ENCODE results near the gene ATF3. TPM values are rescaled to one million over a fixed set of nuclear protein-coding genes. Genes with fewer than 3 reads are reported as not detected.

Gene ATF3
- total RNA-seq, 1 donor from 2014 or later: 34.9 TPM

DNA sequence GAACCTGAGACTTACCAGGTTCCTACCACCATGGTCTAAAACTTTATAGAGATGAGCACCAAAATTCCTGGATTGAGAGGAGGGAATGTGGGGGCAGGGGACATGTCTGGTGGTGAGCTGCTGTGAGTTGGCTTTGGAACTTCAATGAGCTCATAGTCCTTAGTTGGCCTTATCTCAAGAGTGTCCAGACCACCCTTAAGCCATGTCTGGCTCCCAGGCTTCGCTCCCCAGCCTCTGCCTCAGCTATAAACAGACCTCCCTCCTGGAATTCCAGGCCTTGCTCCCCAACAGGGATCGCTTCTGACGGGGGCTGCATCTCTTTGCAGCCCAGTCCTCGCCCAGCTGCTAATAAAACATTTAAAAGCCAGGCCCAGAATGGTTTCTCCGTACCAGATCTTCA is 19.5 kb downstream of the ATF3 start:
- intact Hi-C loops (cut with DNase I): no loop called here
- no peak overlapping the region for H3K27ac ChIP-seq
- no peak overlapping the region for H3K4me3 ChIP-seq
- no peaks in the 10 kb centered on the region for H3K4me1 ChIP-seq
- H3K36me3 ChIP-seq: no peaks in the 10 kb centered on the region
- no peaks in the 10 kb centered on the region for H3K9me3 ChIP-seq
- TF ChIP-seq POLR2A (IDR thresholded peaks at IDR 0.05) (no peak), POLR2AphosphoS5 (IDR thresholded peaks at IDR 0.05; ENCODE audit: insufficient read depth in 1 of 2, low read depth in 1 of 2) (no peak)
- TF ChIP-seq, protein P1, sequence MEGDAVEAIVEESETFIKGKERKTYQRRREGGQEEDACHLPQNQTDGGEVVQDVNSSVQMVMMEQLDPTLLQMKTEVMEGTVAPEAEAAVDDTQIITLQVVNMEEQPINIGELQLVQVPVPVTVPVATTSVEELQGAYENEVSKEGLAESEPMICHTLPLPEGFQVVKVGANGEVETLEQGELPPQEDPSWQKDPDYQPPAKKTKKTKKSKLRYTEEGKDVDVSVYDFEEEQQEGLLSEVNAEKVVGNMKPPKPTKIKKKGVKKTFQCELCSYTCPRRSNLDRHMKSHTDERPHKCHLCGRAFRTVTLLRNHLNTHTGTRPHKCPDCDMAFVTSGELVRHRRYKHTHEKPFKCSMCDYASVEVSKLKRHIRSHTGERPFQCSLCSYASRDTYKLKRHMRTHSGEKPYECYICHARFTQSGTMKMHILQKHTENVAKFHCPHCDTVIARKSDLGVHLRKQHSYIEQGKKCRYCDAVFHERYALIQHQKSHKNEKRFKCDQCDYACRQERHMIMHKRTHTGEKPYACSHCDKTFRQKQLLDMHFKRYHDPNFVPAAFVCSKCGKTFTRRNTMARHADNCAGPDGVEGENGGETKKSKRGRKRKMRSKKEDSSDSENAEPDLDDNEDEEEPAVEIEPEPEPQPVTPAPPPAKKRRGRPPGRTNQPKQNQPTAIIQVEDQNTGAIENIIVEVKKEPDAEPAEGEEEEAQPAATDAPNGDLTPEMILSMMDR (IDR thresholded peaks at IDR 0.05): no peak
- no peak for DNase-seq (ENCODE audit: extremely low spot score in 2 of 2)
- no peaks in the 10 kb centered on the region for H3K27me3 ChIP-seq

DNA sequence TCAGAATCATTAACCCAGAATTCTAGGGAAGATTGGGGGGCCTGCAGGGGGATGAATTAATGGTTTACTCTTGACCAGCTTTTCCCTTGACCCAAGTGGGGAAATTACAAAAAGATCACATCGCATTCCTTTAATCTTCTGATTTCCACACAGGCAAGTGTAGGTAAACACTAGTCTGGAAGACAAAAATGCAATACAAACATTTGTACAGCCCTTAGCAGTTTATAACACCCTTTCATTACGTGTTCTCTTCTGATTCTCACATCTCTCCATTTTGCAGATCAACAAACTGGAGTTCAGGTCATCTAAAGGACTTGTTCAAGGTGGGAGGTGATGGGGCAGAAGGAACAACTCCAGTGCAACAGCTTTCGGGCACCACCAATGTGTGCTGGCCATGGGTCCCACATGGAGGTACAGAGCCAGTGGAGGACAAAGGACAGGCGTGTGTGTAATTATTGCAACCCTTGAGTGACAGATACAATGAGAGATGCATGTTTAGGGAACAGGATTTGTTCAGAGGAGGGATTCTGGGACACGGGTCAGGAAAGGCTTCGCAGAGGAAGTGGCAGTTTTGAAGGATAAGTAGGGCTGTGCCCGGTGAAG is 20.4 kb downstream of the ATF3 start:
- intact Hi-C loops (cut with DNase I): no loop called here
- H3K4me1 ChIP-seq: no peaks in the 10 kb centered on the region
- H3K4me3 ChIP-seq: no peak overlapping the region
- no peaks in the 10 kb centered on the region for H3K9me3 ChIP-seq
- no peaks in the 10 kb centered on the region for H3K27me3 ChIP-seq
- no peak overlapping the region for H3K27ac ChIP-seq
- TF ChIP-seq, protein P1 (IDR thresholded peaks at IDR 0.05): no peak
- no peak for TF ChIP-seq POLR2AphosphoS5 (IDR thresholded peaks at IDR 0.05; ENCODE audit: insufficient read depth in 1 of 2, low read depth in 1 of 2)
- no peak for TF ChIP-seq POLR2A (IDR thresholded peaks at IDR 0.05)
- no peaks in the 10 kb centered on the region for H3K36me3 ChIP-seq
- no peak for DNase-seq (ENCODE audit: extremely low spot score in 2 of 2)

DNA sequence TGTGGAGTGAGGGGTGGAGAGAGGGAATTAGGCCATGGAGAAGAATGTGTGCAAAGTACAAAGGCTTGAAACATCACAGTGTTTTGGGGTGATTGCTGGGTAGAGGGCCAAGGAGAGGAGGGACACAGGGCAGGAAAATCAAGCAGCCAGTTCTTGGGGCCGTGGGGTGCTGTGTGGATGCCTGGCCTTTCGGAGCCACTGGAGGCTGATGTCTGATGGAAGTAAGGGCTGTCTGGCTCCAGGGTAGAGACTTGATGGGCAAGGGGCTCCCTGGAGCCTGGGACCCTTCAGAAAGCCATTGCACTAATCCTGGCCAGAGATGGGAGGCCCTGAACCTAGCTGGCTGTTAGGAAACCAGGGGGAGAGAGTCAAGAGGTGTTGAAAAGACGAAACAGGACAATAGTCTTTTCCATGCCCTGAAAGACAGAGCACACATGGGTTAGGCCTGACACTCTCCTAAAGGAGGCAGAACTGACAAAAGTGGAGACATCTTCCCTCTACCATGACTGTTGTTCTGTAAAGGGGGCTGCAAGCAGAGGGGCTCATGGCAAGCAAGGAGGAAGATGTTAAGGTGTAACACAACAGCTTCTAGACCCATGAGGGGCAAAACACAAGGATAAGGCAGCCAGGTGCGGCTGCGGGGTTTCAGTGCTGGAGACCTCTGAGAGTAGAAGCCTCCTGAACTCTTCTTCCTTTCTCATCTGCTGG is 21.0 kb downstream of the ATF3 start:
- TF ChIP-seq POLR2AphosphoS5 (IDR thresholded peaks at IDR 0.05; ENCODE audit: insufficient read depth in 1 of 2, low read depth in 1 of 2) (no peak), POLR2A (IDR thresholded peaks at IDR 0.05) (no peak)
- TF ChIP-seq, protein P1 (IDR thresholded peaks at IDR 0.05): no peak
- Histone ChIP-seq H3K36me3 (no peaks in the 10 kb centered on the region), H3K4me1 (no peaks in the 10 kb centered on the region), H3K27ac (no peak overlapping the region), H3K9me3 (no peaks in the 10 kb centered on the region), H3K27me3 (no peaks in the 10 kb centered on the region), H3K4me3 (no peak overlapping the region)
- intact Hi-C loops (cut with DNase I): no loop called here
- no peak for DNase-seq (ENCODE audit: extremely low spot score in 2 of 2)

DNA sequence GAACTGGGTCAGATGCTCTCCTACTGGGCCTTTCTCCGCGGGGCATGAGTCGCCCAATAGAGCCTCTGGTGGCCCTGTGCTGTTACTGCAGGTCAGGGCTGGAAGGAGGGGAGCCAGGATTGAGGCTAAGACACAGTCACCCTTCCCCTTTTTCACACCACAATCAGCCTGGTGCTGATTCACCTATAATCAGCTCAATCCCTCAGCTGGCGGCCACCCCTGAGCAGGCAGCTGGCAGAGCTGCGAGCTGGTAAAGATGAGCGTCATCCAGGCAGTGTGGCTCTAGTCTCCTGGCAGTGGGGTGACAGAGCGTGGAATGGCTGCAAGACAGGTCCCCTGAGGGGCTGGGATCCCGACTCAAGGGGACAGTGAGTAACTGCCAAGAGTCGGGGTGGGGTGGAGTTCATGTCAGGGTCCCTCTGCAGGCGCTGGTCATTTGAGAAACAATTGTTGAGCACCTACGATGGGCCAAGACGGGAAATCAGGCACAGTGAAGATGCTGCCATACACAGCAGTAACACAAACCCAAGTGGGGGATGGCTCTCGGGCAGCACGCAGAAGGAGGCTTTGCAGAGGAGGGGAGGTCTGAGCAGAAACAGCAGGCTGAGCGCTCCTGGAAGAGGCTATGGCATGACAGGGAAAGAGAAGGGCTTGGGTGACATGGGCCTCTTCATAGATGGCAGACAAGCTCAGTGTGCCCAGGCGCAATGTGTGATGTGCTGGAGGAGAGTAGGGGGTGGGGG is 21.8 kb downstream of the ATF3 start:
- no peak for DNase-seq (ENCODE audit: extremely low spot score in 2 of 2)
- intact Hi-C loops (cut with DNase I): no loop called here
- H3K36me3 ChIP-seq: no peaks in the 10 kb centered on the region

More for the DNA sequence above, 21.8 kb downstream of the ATF3 start:
- Histone ChIP-seq H3K27me3 (no peaks in the 10 kb centered on the region), H3K9me3 (no peaks in the 10 kb centered on the region), H3K4me1 (peaks cover 3% of the 10 kb centered on the region), H3K4me3 (no peak overlapping the region), H3K27ac (no peak overlapping the region)
- TF ChIP-seq POLR2AphosphoS5 (IDR thresholded peaks at IDR 0.05; ENCODE audit: insufficient read depth in 1 of 2, low read depth in 1 of 2) (no peak), POLR2A (IDR thresholded peaks at IDR 0.05) (no peak)
- TF ChIP-seq, protein P1 (IDR thresholded peaks at IDR 0.05): peak; percentile 26 to 69 (median 45)

Measured in vagina (tissue), 2 donors.